CD4-positive, alpha-beta T cell treated with Interleukin-4 for 4 hours (primary cell): Measurements from ENCODE around the gene ZCCHC17.
"Not testable (repeated sequence)": the region's sequence is repeated elsewhere in the genome, so short reads cannot be mapped to it uniquely, and the experiment has no call there.

Experiments
- DNase-seq: peaks from one replicate; pipeline ENCODE4 v3.0.0-alpha.2; 2020

ZCCHC17 gene, protein sequence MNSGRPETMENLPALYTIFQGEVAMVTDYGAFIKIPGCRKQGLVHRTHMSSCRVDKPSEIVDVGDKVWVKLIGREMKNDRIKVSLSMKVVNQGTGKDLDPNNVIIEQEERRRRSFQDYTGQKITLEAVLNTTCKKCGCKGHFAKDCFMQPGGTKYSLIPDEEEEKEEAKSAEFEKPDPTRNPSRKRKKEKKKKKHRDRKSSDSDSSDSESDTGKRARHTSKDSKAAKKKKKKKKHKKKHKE

DNA sequence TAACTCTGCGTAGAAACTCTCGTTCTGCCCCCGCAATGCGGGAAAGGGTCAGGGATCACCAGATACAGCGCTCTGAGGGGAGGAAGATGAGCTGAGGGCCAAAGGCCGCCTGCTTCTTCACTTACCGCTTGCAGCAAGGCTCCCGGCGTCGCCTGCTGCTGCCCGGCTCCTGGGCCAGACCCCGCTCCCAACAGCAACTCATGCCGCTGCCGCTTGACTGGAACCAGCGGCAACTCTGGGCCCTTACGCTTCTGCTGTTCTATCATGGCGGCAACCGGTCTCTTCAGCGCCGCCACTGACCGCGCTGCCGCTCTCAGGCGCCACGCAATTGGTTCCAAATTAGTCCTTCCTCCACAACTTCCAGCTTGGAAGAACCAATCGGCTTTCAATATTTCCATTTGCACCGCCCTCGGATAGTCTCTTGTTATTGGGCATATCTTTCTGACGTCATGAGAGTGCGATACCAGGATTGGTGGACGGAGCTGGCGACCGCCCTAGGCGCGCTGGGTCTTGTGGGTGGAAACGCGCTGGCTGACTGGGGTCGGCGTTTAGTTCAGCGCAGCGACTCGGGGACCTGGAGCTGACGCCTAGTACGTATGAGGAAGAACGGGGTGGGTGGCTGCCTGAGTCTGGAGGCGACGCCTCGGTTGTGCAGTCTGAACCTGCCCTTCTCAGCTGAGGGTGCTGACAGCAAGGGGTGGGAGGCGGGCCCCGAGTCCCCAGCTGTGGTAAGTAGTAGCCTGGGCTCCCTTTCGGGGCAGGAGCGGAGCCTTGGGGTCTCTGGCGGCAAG is at the start of gene ZCCHC17, which contains the start of gene SNRNP40:
ZCCHC17 (plus strand) TSS at position 547 of the 791 bp plus-strand sequence. CDS start 13,067 bp downstream, outside the sequence.
SNRNP40 (minus strand) TSS at position 303 of the 791 bp plus-strand sequence; CDS start at position 266, 37 bp downstream.
- DNase-seq, result peak; percentile 99

DNA sequence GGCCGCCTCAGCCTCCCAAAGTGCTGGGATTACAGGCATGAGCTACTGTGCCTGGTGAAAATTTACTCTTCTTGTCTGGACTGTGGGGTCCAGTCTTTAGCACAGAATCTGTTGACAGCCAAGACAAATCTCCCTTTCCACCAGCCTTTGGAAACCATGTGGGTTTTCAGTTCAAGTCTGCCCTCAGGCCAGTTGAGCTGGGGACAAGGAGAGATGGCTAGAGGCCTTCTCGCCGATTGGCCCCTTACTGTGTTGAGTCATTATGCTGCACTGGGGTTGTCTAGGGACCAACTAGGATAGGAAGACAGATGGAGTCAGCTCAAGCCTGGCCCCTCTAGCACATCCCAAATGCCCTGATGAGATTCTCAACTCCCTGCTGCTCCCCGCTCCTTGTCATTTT is 48.6 kb upstream of the ZCCHC17 start:
- DNase-seq, result no peak

DNA sequence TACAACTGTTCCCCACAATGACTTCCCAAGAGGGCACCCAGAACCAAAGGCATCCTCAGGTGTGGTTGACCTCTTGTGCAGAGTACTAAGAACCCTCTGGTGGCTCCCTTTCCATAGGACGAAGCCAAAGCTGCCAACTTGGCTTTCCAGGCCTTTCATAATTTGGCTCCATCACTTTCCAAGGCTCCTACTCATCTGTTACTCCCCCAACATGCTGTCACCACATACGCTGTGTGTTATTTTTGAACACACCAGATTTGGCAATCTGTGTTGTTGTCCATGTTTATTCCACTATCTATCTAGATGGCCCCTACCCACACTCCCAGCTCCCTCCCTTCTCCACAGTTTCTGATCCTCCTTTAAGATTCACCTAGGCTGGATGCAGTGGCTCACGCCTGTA is 47.0 kb upstream of the ZCCHC17 start:
- DNase-seq, result no peak

DNA sequence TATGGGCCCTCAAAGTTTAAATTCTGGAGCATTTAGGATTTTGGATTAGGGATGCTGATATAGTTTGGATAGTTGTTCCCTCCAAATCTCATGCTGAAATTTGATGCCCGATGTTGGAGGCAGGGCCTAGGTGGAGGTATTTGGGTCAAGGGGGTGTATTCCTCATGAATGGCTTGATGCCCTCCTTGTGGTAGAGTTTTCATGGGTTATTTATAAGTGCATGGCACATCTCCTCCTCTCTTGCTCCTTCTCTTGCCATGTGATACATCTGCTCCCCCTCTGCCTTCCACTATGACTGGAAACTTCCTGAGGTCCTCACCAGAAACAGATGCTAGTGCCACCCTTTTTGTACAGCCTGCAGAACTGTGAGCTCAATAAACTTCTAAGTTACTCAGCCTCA is 39.6 kb upstream of the ZCCHC17 start:
- no peak for DNase-seq

DNA sequence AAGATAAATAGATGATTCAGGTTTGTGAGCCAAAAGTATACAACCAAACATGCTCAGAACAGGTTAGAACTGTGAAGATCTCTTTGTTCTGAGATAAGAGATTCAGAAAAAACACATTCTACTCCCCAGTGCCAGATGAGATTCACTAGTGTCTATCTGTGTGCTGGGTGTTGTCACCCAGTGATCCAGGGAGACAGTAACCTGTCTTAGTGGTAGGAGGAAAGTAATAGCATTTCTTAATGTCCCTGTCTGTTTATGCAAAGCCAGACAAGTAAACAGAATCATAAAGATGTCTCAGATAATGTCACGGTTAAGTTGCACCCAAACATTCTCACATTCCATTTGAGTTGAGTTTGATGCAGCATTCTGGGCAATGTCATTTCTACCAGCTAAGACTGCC is 38.3 kb upstream of the ZCCHC17 start:
- no peak for DNase-seq

DNA sequence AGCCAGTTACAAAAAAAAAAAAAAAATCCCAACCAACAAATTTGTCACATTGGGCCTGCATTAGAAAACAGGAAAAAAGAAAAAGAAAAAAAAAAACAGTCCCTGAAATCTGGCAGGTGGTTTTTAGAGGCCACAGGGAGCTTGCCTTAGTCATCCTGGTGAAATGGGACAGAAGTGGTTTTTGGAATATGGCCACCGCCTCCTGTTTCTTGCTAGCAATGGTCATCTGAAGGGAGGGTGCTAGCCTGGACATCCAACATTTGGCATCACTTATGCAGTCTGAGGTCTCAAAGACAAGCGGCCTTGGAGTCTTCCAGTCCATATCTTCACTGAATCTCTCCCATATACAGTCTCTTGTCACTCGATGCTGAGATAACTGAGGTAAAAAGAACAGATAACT is 37.1 kb upstream of the ZCCHC17 start:
- DNase-seq, result no peak

DNA sequence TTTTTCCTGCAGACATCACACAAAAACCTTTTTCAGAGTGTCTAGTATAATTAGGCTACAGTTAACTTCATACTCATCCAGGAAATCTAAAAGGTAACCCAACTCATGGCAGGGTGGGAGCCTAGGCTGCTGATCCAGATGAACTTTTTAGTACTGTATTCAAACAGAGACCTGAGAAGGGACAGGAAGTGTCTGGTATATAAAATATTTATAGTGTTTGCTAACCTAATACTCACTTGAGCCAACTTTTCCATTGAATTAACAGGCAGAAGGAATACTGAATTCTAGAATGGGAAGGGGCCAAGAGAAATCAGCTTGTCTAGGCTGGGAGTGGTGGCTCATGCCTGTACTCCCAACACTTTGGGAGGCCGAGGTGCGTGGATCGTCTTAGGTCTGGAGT is 34.9 kb upstream of the ZCCHC17 start:
- no peak for DNase-seq

DNA sequence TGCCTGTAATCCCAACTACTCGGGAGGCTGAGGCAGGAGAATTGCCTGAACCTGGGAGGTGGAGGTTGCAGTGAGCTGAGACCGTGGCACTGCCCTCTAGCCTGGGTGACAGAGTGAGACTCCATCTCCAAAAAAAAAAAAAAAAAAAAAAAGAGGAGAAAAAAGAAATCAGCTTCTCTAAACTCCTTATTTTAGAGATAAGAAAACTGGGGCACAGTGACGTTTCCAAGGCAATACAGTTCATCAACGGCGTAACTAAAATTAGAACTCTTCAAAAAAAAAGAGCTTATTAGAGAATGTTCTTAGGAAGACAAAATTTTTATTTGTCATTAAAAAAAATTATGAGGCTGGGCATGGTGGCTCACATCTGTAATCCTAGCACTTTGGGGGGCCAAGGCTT is 34.4 kb upstream of the ZCCHC17 start:
- not testable (repeated sequence) for DNase-seq

DNA sequence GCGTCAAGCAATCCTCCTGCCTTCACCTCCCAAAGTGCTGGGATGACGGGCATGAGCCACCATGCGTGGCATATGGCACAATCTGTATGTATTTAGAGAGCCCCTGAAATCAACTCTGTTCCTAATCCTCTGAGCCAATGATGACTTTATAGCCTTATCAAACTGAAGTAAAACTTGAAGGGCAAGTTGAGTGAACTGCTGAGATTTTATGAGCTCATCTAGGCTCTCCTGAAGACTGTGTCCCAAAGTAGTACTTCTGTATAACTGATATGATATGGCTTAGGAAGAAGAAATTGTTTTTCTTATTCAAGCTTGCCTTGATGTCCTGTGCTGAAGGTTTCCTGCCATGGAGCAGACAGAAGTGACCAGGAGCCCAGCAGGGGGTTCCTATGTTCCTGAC is 33.4 kb upstream of the ZCCHC17 start:
- no peak for DNase-seq

DNA sequence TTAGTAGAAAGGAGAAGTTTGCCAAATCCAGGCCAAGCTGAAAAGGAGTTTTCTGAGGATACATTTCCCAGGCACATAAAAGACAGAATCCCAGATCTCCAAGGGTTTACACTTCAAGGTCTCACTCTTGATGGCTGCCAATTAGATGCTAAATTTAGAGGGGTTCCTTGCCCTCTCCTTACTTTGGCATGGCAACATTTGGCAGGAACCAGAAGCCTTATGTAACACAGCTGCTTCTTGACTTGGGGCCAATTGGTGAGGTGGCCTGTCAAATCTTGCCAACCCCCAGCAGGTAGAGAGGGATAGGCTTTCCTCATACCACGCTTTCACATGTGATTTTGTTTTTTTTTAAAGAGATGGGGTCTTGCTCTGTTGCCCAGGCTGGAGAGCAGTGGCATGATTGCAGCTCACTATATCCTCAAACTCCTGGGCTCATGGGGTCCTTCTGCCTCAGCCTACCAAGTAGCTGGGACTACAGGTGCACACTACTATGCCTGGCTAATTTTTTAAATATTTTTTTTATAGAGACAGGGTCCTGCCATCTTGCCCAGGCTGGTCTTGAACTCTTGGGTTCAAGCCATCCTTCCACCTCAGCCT is 31.9 kb upstream of the ZCCHC17 start:
- no peak for DNase-seq

DNA sequence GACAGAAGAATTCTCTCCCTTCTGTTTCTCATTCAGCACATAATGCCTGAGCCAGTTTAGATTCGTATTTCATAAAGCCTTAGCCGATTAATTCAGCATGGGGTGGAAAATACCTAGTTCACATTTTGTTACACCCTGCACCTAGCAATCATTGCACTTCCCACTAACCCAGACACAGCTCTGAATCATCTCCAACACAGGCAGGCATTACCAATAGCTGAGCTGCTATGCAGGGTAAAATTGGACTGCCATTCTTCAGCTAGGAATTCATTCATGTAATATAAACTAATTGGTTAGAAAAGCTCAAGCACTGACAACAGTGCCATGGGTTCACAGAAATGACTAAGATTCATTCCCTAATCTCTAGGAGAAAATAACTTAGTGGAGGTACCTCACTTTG is 30.3 kb upstream of the ZCCHC17 start:
- DNase-seq, result no peak

DNA sequence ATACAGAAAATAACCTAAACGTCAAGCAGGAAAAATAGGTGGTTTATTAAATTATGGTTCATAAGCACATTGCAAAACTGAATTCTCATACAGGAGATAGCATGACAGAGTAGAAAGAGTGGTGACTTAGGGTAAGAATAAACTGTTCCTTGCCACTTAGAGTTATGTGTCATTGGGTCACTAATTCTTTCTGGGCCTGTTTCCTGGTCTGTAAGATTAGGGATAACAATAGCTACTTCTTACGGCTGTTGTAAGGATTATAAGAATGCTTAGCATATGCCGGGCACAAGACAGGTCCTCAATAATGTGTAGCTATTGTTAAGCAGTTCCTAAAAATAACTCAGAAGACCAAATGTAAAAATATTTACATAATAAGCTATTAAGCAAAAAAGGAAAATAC is 24.5 kb upstream of the ZCCHC17 start:
- no peak for DNase-seq

DNA sequence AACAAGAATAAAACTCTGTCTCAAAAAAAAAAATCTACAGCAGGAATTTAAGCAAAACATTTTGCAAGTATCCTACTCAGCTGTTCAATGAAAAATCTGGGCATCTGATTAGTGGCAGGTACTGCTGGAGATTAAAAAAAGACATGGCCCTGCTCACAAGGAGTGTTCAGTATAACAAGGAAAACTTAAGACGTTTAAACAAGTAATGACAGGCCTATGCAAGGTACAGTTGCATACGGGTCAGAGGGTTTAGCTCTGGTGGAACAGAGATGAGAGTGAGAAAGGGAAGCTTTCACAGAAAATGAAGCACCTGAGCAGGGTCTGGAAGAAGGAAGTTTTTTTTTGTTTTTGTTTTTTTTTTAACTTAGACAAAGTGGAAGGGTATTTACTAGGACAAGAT is 23.2 kb upstream of the ZCCHC17 start:
- no peak for DNase-seq

DNA sequence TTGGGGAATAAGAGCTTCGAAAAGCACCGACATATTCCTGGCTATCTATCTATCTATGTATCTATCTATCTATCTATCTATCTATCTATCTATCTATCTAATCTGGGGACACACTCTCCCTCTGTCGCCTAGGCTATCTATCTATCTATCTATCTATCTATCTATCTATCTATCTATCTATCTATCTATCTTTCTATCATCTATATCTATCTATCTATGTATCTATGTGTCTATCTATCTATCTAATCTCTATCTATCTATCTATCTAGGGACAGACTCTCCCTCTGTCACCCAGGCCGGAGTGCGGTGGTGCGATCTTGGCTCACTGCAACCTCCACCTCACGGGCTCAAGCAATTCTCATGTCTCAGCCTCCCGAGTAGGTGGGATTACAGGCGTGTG is 14.4 kb upstream of the ZCCHC17 start:
- not testable (repeated sequence) for DNase-seq

DNA sequence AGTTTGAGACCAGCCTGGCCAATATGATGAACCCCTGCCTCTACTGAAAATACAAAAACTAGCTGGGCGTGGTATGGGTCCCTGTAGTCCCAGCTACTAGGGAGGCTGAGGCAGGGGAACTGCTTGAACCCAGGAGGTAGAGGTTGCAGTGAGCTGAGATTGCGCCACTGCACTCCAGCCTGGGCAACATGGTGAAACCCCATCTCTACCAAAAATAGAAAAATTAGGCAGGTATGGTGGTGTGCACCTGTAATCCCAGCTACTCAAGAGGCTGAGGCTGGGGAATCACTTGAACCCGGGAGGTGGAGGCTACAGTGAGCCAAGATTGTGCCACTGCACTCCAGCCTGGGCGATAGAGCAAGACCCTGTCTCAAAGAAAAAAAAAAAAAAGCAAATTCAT is 9.0 kb upstream of the ZCCHC17 start:
- DNase-seq, result not testable (repeated sequence)

DNA sequence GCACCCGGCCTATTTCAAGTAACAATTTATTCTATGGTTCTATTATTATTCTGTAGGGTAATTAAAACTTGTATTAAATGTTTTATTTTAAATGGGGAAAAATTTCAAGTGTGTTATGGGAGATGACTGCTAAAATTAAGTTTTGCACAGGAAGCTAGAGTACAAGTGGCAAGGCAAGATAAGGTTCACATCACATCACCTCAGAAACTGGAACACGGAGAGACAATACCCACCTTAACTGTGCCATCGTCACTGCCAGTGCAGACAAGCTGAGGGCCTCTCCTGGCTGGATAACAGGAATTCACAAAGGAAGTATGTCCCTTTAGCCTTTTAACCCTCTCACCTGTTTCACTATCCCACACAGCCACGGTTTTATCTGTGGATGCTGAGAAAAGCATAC is 7.8 kb upstream of the ZCCHC17 start:
- DNase-seq, result no peak

DNA sequence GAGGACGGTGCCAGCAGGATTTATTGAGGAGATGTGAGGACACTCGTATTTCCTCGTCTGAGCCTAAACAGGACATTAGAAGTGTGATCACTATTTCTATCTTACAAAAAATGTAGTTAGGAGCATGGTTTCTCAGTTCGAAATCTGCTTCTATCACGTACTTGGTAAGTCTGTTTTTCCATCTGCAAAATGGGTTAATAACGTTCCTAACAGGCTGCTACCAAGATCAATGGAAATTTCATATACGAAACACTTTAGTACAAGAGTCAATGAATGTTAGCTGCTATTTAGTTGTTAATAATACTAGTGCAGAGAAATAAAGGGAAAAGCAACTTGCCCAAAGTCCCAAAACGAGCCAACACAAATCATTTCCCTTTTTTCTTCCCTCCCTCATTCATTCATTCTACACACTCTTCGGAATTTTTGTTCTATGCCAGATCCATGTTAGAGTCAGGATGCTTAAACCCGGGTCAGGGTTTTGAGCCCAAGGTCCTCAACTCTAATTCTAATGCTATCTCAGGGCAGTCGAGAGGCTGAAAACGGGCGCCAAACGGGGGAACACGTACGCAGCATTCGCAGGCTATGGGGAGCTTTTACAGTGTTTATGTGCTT is 852 bp upstream of the ZCCHC17 start:
- no peak for DNase-seq

DNA sequence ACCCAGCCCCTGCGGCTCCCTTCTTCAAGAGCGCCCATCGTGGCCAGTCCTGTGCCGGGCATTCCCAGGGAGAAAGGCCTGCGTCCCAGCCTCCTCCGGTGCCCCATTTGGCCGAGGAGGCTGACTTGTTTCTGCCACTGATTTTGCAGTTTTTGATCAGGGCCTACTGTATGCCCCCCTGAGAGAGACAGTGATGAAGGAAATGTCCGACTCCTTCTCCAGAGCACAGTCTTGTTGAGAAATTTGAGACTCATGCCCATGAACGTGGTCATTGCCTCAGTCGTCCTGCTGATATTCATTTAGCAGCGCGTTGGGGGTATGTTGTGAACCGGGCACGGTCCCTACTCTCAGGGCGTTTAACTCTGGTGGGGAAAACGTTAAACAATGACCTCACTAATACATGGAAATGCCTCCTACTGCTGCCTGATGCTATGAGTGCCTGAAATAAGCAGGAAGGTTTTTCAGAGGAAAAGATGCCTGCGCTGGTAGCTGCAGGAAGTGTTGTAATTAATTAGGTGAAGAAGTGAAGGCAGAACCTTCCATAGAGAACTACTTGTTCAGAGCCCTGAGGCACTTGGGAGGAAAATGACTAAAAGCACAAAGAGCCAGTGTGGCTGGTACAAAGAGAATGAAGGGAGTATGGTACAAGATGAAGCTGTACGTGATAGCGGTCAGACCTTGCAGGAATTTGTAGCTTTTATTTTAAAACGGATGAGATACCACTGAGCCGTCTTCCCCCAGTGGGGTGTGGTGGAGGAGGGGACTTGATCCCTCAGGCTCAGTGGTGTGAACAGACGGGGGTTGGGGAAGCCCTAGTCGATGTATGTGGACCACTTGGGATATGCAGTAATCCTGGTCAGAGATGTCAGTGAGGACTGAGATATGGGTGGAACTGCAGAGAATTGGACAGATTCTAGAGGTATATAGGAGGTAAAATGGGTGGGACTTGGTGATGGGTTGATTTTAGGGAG is 730 bp downstream of the ZCCHC17 start:
- DNase-seq, result no peak

DNA sequence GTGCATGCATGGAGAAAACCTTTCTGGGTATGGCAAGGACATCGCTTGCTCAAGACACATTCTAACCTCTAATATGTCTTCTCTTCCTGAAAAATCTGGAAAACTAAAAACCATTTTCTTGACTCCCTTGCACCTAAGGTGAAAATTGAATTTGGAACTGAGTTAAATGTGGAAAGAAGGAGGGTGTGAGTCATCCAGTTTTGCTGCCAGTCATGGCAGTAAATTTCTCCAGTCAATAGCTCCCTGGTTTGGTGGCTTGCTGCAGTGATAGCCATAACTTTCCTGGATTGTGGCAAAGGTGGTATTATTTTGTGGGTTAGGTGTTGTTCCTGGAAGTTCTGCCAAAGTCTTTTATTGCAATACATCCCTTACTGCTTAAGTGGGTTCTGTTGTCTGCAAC is 2.5 kb downstream of the ZCCHC17 start:
- DNase-seq, result no peak

DNA sequence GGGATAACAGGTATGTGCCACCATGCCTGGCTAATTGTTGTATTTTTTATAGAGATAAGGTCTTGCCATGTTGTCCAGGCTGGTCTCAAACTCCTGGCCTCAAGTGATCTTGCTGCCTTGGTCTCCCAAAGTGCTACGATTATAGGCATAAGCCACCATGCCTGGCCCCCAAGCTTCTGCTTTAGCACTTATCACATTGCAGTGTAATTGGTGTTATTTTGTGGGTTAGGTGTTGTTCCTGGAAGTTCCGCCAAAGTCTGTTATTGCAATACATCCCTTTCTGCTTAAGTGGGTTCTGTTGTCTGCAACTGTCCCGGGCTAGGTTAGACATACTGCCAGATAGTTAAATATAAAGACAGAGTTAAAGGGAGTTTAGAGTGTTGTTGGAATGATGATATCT is 3.4 kb downstream of the ZCCHC17 start:
- DNase-seq, result peak; percentile 38

DNA sequence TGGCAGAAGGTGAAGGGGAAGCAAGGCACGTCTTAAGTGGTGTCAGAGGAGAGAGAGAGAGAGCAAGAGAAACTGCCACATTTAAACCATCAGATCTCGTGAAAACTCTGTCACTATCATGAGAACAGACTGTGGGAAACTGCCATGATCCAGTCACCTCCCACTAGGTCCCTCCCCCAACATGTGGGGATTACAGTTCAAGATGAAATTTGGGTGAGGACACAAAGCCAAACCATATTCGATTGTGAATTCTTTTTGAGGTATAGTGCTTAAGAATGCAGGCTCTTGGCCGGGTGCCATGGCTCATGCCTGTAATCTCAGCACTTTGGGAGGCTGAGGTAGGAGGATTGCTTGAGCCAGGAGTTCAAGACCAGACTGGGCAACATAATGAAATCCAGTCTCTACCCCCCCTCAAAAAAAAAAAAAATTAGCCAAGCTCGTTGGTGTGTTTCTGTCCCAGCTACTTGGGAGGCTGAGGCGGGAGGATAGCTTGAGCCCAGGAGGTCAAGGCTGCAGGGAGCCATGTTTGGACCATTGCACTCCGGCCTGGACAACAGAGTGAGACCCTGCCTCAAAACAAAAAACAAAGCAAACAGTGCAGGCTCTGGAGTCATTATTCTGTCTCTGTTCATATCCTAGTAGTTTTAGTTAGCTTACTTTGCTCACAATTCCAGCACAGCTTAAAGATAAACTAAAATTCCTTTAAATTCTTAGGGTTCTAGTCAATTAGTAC is 6.0 kb downstream of the ZCCHC17 start:
- DNase-seq, result no peak

DNA sequence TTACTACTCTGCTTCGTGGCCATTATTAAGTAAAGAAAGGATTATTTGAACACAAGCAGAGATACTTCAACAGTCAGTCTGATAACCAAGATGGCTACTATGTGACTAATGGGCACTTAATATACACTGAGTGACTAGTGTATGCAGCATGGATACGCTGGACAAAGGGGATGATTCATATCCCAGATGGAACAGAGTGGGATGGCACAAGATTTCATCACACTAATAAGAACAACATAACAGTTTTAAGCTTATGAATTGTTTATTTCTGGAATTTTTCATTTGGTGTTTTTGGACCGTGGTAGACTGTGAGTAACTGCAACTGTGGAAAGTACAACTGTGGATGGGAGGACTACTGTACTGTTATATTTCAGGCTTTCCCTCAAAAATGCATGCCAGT is 9.4 kb downstream of the ZCCHC17 start:
- DNase-seq, result no peak
